ENCODE data around the gene THAP10. TPM values are rescaled to one million over a fixed set of nuclear protein-coding genes. Genes with fewer than 3 reads are reported as not detected.
"Not testable (repeated sequence)": the region's sequence is repeated elsewhere in the genome, so short reads cannot be mapped to it uniquely, and the experiment has no call there.

The THAP10 gene
- total RNA-seq, 1 donor from 2014 or later = 1.4 TPM

DNA sequence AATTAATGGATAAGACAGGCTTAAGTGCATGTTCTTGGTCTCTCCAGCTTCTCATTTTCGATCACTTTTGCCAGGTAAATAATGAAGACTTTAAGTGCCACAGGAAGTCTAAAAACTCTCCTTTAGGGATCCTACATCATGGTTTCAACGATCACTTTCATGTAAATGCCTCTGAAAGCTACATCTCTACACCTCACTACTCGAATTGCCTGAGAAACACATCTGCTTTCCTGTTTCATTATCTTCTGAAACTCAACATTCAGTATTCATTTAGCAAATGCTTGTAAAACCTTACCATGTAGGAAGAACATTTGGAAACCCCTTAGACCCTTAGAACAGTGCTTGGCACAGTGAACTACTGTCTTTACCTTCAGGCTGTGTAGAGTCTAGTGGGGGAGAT is 16.2 kb downstream of the THAP10 start:
- ATAC-seq = no peak

DNA sequence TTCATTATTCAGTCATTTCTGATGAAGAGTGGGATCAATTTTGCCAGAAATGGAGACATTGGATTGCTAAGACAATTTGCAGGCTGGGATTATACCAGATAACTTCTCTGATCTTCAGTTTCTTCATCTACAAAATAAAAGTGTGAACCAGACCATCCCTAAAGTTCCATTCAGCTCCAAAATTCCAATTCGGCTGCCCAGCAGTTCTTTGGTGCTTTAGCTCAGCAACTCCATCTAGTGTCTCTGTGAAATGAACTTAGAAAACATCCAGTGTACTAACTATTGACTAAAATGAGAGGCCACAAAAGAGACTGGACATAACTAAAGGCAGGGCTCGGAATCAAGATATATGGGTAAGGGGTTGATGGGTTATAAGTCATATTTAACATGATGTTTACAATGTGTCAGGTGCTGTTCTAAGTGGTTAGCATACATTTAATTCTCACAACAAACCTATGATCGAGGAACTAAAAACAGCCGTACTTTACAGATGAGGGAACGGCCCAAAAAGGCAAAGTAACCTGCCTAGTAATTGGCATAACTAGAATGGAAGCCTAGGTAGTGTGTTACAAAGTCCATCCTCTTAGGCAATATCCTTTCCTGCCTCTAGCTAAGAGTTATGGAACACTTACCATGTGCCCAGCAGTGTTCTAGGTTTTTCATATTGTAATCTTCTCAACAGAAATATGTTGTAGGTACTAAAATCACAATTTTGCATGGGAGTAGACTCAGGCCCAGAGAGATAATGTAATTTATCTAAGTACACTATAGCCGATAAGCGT is 17.0 kb downstream of the THAP10 start:
- ATAC-seq = no peak

- no peak for ATAC-seq
Measured at GRCh38 chr15:70873232-70874054, 18.8 kb downstream of the THAP10 start.

- ATAC-seq = not testable (repeated sequence)
Measured at GRCh38 chr15:70871490-70871889, 20.7 kb downstream of the THAP10 start.

GRCh38 chr15:70870051-70870450 is 22.2 kb downstream of the THAP10 start:
- no peak for ATAC-seq

- ATAC-seq = no peak
Measured at GRCh38 chr15:70869346-70869745, 22.9 kb downstream of the THAP10 start.

DNA sequence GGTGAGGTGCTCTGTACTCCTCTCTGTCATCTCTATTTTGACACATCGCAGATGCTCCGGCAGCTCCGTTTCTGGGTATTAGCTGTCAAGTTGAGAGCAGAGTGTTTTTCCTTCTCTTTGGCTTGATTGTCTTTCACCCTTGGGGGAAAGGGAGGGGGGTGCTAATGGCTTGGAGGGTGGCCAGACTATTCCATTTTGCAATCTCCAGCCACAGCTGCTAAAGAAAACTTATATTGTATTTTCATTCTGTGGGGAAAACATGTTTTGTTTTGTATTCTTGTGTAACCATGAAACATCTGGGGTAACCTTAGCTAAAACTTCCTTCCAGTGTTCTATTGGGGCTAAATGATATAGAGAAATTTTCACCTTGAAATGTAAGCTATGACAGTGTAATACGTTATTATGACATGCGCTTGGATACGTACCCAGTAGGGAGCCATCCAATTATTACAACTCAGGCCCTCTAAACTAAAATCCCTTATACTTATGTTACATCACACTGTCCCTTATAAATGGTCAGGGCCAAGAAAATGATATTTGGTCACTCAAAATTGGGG is 24.2 kb downstream of the THAP10 start:
- no peak for ATAC-seq

- ATAC-seq = no peak
Measured at GRCh38 chr15:70866982-70867641, 25.1 kb downstream of the THAP10 start.

GRCh38 chr15:70863450-70864218 is 28.6 kb downstream of the THAP10 start:
- peak; percentile 75 for ATAC-seq

DNA sequence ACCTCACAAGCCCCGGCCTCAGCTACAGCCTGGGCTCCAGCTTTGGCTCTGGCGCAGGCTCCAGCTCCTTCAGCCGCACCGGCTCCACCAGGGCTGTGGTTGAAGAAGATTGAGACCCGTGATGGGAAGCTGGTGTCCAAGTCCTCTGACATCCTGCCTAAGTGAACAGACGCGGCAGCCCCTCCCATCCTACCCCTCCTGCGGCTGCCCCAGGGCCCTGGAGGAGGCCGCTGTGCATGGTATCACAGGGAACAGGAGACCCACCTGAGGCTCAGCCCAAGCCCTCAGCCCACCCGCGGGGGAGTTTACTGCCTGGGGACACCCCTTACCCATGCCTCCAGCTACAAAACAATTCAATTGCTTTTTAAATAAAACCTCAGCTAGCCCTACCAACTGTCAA is 32.2 kb downstream of the THAP10 start:
- ATAC-seq = no peak

- ATAC-seq = no peak
Measured at GRCh38 chr15:70859322-70859908, 32.8 kb downstream of the THAP10 start.

DNA sequence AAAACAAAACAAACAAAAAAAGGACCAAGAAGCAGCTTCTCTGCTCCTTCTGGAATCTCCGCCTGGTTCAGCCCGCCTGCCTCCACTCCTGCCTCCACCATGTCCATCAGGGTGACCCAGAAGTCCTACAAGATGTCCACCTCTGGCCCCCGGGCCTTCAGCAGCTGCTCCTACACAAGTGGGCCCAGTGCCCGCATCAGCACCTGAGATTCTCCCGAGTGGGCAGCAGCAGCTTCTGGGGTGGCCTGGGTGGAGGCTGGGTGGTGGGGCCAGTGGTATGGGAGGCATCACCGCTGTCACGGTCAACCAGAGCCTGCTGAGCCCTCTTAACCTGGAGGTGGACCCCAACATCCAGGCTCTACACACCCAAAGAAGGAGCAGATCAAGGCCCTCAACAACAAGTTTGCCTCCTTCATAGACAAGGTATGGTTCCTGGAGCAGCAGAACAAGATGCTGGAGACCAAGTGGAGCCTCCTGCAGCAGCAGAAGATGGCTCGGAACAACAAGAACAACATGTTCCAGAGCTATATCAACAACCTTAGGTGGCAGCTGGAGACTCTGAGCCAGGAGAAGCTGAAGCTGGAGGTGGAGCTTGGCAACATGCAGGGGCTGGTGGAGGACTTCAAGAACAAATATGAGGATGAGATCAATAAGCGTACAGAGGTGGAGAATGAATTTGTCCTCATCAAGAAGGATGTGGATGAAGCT is 33.5 kb downstream of the THAP10 start:
- not testable (repeated sequence) for ATAC-seq

GRCh38 chr15:70857562-70858285 is 34.5 kb downstream of the THAP10 start:
- no peak for ATAC-seq

GRCh38 chr15:70856884-70857561 is 35.2 kb downstream of the THAP10 start:
- peak; percentile 38 for ATAC-seq

- no peak for ATAC-seq
Measured at GRCh38 chr15:70856177-70856883, 35.9 kb downstream of the THAP10 start.

DNA sequence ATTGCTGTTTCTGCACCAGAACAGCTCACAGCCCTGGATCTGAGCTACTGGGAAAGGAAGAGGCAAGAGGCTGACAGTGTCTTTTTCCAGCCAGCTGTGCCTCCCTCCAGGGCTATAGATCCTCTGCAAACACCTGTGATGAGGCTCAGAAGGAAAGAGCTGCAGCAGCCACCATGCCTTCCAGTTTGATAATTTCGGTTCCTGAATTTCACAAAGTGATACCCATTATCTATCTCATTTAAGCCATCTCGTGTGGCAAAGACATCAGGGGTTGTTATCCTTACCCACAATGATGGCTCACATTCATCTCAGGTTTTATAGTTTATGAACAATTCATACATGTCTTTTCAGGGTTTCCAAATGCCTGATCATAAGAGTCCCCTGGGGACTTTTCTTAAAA is 36.5 kb downstream of the THAP10 start:
- ATAC-seq = no peak

DNA sequence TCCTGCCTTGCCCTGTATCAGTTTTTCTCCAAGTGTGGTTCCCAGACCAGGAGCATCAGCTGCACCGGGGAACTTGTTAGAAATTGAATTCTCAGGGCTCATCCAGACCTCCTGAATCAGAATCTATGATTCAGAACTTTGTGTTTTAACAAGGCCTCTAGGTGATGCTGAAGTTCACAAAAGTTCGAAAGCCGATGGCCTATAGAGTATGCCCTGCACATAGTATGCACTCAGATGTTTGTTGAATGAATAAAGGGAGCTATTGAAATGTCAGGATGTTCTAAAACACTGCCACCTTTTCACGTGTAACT is 37.6 kb downstream of the THAP10 start:
- no peak for ATAC-seq

GRCh38 chr15:70853973-70854665 is 38.1 kb downstream of the THAP10 start, which contains the start of gene LARP6:
LARP6 (minus strand) TSS chr15:70854157; CDS start chr15:70854088, 69 bp downstream.
- peak; percentile 58 for ATAC-seq
